Right ventricle myocardium inferior (tissue), 1 donor: ENCODE results near the gene MYRFL. TPM values are rescaled to one million over a fixed set of nuclear protein-coding genes. Genes with fewer than 3 reads are reported as not detected.
"Not testable (repeated sequence)": the region's sequence is repeated elsewhere in the genome, so short reads cannot be mapped to it uniquely, and the experiment has no call there.

Experiments used
- ATAC-seq: fragments of 200-7000 bp; cut with Tn5 transposase; one replicate; pipeline ENCODE4 v1.9.1; 2020; ENCODE audit warnings: mild to moderate bottlenecking, moderate library complexity
- DNase-seq: peaks from one replicate; pipeline ENCODE4 v3.0.0; 2021; ENCODE audit errors: missing footprints
- intact Hi-C: fragments of 100-400 bp; cut with DNase I; formaldehyde crosslinking; loops from one replicate; pipeline ENCODE4 v1.11.0; 2022
- long read RNA-seq: library from polyadenylated mRNA; unstranded; transcript quantifications from one replicate; pipeline ENCODE4 v2.0.0, GENCODE V29; 2021
- total RNA-seq: library from RNA; stranded (reverse); fragmentation: NEBNext Ultra II Directional; extraction: Animal tissue kit (Norgen Biotek cat#: 25700); gene quantifications from one replicate; pipeline ENCODE4 v1.2.1, GENCODE V29; 2021
- donor health status: DM: no; HTN: yes; CAD: no; lungs with severe emphysema.

The MYRFL gene
- 0.11 TPM for total RNA-seq
- long read RNA-seq: 0 reads

DNA sequence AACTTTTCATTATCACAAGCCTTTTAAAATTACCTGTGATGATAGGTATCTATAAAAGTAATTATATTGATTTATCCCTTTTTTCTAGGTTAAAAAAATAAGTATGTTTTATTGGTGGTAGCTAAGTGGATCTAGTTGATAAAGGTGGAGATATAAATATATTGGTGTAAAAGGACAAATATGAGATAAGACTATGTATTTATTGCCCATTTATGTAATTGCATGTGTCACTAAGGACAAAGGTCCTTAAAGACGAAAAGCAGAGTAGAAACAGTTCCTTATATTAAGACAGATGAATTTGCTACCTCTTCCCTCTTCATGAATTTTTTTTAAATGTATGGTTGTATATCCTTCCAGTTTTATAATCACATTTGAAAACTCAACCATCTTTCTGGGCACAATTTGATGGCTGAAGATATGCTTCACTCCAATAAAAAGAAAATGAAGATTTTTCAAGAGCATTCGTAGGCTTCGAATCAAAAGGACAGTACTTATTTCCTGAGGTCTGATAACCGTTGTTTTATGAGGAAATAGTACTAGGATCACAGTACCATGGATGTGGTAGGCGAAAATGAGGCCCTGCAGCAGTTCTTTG, at the start of gene MYRFL:
MYRFL (plus strand) TSS at position 262 of the 595 bp plus-strand sequence; CDS start at position 553, 291 bp downstream.
- ATAC-seq (no peak), DNase-seq (no peak)
- intact Hi-C loops: no loop called here

GRCh38 chr12:69779928-69780327, 45.1 kb upstream of the MYRFL start:
- ATAC-seq (no peak), DNase-seq (no peak)
- intact Hi-C loops: no loop called here

GRCh38 chr12:69783365-69783764, 41.7 kb upstream of the MYRFL start:
- DNase-seq (no peak), ATAC-seq (no peak)
- intact Hi-C loops: no loop called here

DNA sequence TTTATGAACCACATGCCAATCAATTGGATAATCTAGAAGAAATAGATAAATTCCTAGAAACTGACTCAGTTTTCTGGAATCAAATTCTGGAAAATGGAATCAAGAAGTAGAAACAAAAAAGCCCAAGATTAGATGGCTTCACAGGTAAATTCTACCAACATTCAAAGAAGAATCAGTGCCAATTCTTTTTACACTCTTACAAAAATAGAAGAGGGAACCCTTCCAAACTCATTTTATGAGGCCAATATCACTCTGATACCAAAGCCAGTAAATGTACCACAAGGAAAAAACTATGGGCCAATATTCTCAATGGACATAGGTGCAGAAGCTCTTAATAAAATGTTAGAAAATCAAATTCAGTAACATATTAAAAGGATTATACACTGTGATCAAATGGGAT, 35.7 kb upstream of the MYRFL start:
- intact Hi-C loops: no loop called here
- no peak for ATAC-seq
- DNase-seq: no peak

DNA sequence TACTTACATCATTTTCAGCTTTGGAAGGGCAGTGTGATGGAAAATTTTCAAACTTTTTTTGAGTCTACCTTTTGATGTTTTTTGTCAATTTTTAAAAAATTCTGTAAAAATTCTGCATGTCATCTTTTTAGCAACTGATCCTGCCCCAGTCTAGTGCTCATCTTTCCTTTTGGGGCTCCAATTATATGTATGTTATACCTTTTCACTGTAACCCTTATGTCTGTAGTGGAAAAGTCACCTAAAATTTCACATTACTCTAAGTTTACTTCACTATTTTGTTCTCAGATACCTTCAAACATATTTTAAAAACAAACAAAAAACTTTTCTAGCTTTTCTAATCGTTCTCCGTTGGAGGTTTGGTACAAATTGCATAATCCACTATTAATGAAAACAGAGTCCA, 32.5 kb upstream of the MYRFL start:
- no peak for ATAC-seq
- DNase-seq: no peak
- intact Hi-C loops: no loop called here

DNA sequence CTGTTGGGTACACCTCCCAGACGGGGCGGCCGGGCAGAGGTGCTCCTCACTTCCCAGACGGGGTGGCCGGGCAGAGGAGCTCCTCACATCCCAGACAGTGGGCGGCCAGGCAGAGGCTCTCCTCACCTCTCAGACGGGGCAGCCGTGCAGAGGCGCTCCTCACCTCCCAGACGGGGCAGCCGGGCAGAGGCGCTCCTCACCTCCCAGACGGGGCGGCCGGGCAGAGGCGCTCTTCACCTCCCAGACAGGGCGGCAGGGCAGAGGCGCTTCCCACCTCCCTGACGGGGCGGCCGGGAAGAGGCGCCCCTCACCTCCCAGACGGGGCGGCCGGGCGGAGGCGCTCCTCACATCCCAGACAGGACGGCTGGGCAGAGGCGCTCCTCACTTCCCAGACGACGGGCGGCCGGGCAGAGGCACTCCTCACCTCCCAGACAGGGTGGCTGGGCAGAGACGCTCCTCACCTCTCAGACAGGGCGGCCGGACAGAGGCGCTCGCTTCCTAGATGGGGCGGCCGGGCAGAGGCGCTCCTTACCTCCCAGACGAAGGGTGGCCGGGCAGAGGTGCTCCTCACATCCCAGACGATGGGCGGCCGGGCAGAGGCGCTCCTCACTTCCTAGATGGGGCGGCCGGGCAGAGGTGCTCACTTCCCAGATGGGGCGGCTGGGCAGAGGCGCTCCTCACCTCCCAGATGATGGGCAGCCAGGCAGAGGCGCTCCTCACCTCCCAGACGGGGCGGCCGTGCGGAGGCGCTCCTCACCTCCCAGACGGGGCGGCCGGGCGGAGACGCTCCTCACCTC, 17.7 kb upstream of the MYRFL start:
- DNase-seq, intact Hi-C loops, ATAC-seq: not testable (repeated sequence)

- intact Hi-C loops: no loop called here
- no peak for DNase-seq
- no peak for ATAC-seq
Observed at GRCh38 chr12:69810870-69811498, 14.0 kb upstream of the MYRFL start.

- DNase-seq (no peak), ATAC-seq (no peak)
- intact Hi-C loops: no loop called here
Observed at GRCh38 chr12:69816082-69816481, 8.9 kb upstream of the MYRFL start.

- DNase-seq (no peak), ATAC-seq (no peak)
- intact Hi-C loops: no loop called here
Observed at GRCh38 chr12:69821032-69821455, 4.0 kb upstream of the MYRFL start.

- DNase-seq (no peak), ATAC-seq (no peak)
- intact Hi-C loops: no loop called here
Observed at GRCh38 chr12:69821456-69822159, 3.4 kb upstream of the MYRFL start.

GRCh38 chr12:69822201-69822860, 2.7 kb upstream of the MYRFL start:
- ATAC-seq: no peak
- no peak for DNase-seq
- intact Hi-C loops: no loop called here

- intact Hi-C loops: no loop called here
- no peak for ATAC-seq
- no peak for DNase-seq
Observed at GRCh38 chr12:69824028-69824427, 999 bp upstream of the MYRFL start.

DNA sequence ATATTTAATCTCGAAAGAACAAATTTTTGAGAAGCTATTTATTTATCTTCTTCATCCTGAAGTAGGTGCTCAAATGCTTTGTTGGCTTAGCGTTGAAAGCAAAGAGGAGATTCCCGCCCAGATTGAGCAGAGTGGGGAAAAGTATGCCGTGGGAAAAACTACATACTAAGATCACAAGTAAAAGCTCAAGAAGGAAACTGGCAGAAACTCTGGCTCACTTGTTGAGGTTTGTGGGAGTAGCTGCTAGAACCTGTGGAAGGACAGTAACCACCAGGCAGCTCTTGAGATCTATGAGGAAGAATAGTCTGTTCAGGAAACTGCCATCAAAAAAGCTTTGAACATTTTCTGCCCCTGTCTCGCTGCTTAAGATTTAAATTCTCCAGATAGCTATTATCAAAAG, 3.9 kb downstream of the MYRFL start:
- ATAC-seq (no peak), DNase-seq (no peak)
- intact Hi-C loops: no loop called here

- ATAC-seq: no peak
- DNase-seq: no peak
- intact Hi-C loops: no loop called here
Observed at GRCh38 chr12:69833696-69834095, 8.7 kb downstream of the MYRFL start.

GRCh38 chr12:69834147-69834546, 9.1 kb downstream of the MYRFL start:
- intact Hi-C loops: no loop called here
- DNase-seq: no peak
- ATAC-seq: no peak

DNA sequence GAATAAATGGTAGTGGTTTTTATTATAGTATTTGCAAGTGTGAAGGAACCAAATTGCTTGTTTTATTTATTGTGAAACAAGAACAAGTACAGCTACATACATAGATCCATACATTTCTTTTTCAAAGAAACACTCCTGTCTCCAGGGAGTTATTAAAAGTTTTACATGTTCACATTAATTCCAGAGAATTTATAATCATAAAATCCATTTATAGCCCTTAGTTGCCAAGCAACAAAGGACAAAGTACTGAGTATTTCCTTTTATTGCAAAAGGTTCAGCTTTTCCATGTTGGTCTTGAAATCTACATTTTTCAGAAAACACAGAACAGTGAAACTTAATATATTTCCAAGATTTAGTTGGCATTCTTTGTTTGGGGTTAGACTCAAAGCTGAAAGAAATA, 9.5 kb downstream of the MYRFL start:
- intact Hi-C loops: no loop called here
- no peak for ATAC-seq
- DNase-seq: no peak

DNA sequence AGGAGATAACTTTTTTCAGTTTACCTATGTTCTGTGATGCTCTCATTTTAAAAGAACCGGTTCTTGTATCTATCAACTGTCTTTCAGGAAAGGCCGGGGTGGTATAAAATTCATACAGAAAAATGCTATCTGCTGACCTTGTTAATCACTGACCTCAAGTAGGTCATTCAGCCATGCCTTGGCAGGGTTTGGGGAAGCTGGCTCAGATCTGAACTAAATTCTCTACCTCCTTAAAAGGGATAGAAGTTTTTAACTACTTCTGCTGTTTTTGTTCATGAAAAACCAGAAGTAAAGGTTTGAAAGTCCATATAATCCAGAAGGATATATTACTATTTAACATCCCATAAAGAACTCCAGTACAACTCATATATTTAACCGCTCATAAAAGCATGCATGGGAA, 10.1 kb downstream of the MYRFL start:
- ATAC-seq (no peak), DNase-seq (no peak)
- intact Hi-C loops: no loop called here

DNA sequence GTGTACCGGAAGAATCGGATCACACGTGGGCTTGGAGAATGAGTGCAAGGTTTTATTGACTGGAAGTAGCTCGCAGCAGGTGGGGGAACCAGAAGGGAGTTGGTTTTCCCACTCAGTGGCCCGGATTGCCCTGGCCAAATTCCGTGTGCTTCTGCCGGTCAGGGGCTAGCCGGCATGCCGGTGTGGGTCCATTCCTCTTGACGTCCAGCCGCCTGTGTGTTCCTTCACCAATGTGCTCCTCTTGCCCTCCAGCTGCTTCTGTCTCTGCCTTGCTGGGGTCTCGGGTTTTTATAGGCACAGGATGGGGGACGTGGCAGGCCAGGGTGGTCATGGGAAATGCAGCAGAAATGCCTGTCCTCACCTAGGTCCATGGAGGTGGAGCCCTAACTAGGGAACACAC, 11.0 kb downstream of the MYRFL start:
- ATAC-seq (no peak), DNase-seq (no peak)
- intact Hi-C loops: no loop called here

GRCh38 chr12:69837191-69837590, 12.2 kb downstream of the MYRFL start:
- intact Hi-C loops: no loop called here
- ATAC-seq (no peak), DNase-seq (no peak)
